Right atrium auricular region (tissue), 2 donors: ENCODE results near the gene GCN1. TPM values are rescaled to one million over a fixed set of nuclear protein-coding genes. Genes with fewer than 3 reads are reported as not detected.

ENCODE experiments used
- DNase-seq: peaks from one replicate; pipeline ENCODE4 v3.0.0-alpha.2; 2019; ENCODE audit warnings: low spot score
- H3K27ac ChIP-seq, 2 donors: fragments of 200-600 bp; sonication (generic); 1 replicate in 1 of 2; 2 replicates in 1 of 2; pipeline ENCODE4 v1.5.1; 2016 to 2019
- H3K27me3 ChIP-seq, 2 donors: fragments of 200-600 bp; sonication (generic); one replicate each; pipeline versions ENCODE4 v1.5.1 to v1.6.0; 2017 to 2019
- H3K36me3 ChIP-seq: fragments of 200-600 bp; sonication (generic); one replicate; pipeline ENCODE4 v1.5.1; 2016
- H3K4me1 ChIP-seq, 2 donors: fragments of 200-600 bp; sonication (generic); one replicate each; pipeline versions ENCODE4 v1.5.1 to v1.6.0; 2017 to 2019
- H3K4me3 ChIP-seq, 2 donors: fragments of 200-600 bp; sonication (generic); 1 replicate in 1 of 2; 2 replicates in 1 of 2; pipeline ENCODE4 v1.5.1; 2017 to 2019; ENCODE audit warnings: mild to moderate bottlenecking in 1 of 2, moderate library complexity in 1 of 2
- H3K9me3 ChIP-seq, 2 donors: fragments of 200-600 bp; sonication (generic); one replicate each; pipeline ENCODE4 v1.5.1; 2019
- CTCF ChIP-seq, 2 donors: fragments of 200-600 bp; sonication (generic); IDR thresholded peaks; one replicate each; pipeline ENCODE4 v1.5.1; 2019; ENCODE audit warnings: antibody characterized with exemption in 2 of 2
- total RNA-seq, 2 donors: library from RNA; depleted of rRNA; stranded (reverse); fragments of >200 nt; gene quantifications; one replicate each; pipeline ENCODE4 v1.1.0, GENCODE V29; 2016

The GCN1 gene
- total RNA-seq, 2 donors from 2014 or later = 28.3 to 36.0 TPM

- Histone ChIP-seq H3K36me3 (peaks cover 99% of the 10 kb centered on the region), H3K27ac (no peak overlapping the region), H3K4me1 (peaks cover 0 to 7% of the 10 kb centered on the region in 2 donors), H3K27me3 (no peaks in the 10 kb centered on the region), H3K9me3 (no peaks in the 10 kb centered on the region), H3K4me3 (no peak overlapping the region)
- TF ChIP-seq CTCF (IDR thresholded peaks at IDR 0.05) = no peak
- no peak for DNase-seq
Measured at GRCh38 chr12:120134307-120134980, 60.1 kb downstream of the GCN1 start.

GRCh38 chr12:120132863-120133385 lies 61.6 kb downstream of the GCN1 start:
- Histone ChIP-seq H3K36me3 (peaks cover 100% of the 10 kb centered on the region), H3K9me3 (no peaks in the 10 kb centered on the region), H3K4me1 (peaks cover 0 to 7% of the 10 kb centered on the region in 2 donors), H3K27ac (peak overlapping the region; percentile 13 to 33), H3K27me3 (no peaks in the 10 kb centered on the region), H3K4me3 (no peak overlapping the region)
- TF ChIP-seq CTCF (IDR thresholded peaks at IDR 0.05) = no peak
- DNase-seq = no peak

- Histone ChIP-seq H3K4me1 (peaks cover 0 to 7% of the 10 kb centered on the region in 2 donors), H3K9me3 (no peaks in the 10 kb centered on the region), H3K36me3 (peaks cover 98% of the 10 kb centered on the region), H3K4me3 (no peak overlapping the region), H3K27me3 (no peaks in the 10 kb centered on the region), H3K27ac (peak overlapping the region; percentile 6 to 33)
- no peak for DNase-seq
- TF ChIP-seq CTCF (IDR thresholded peaks at IDR 0.05) = no peak
Measured at GRCh38 chr12:120132054-120132836, 62.3 kb downstream of the GCN1 start.

GRCh38 chr12:120131116-120131515 lies 63.4 kb downstream of the GCN1 start:
- DNase-seq = no peak
- Histone ChIP-seq H3K27me3 (no peaks in the 10 kb centered on the region), H3K9me3 (no peaks in the 10 kb centered on the region), H3K4me1 (peaks cover 0 to 7% of the 10 kb centered on the region in 2 donors), H3K27ac (no peak overlapping the region), H3K4me3 (no peak overlapping the region), H3K36me3 (peaks cover 94% of the 10 kb centered on the region)
- TF ChIP-seq CTCF (IDR thresholded peaks at IDR 0.05) = no peak

- no peak overlapping the region for H3K4me3 ChIP-seq
- H3K27ac ChIP-seq = no peak overlapping the region
- H3K27me3 ChIP-seq = no peaks in the 10 kb centered on the region
- H3K9me3 ChIP-seq = no peaks in the 10 kb centered on the region
- H3K4me1 ChIP-seq = peaks cover 0 to 7% of the 10 kb centered on the region in 2 donors
- no peak for DNase-seq
- H3K36me3 ChIP-seq = peaks cover 83% of the 10 kb centered on the region
- TF ChIP-seq CTCF (IDR thresholded peaks at IDR 0.05) = no peak
Measured at GRCh38 chr12:120130011-120130410, 64.5 kb downstream of the GCN1 start.
